ENCODE results near the gene APOO. TPM values are rescaled to one million over a fixed set of nuclear protein-coding genes. Genes with fewer than 3 reads are reported as not detected.

APOO gene
- total RNA-seq, 3 donors from 2014 or later (not counting 1 experiment from before 2014, with no cell fraction given), result 8.8 to 13.0 (median 10.0) TPM

DNA sequence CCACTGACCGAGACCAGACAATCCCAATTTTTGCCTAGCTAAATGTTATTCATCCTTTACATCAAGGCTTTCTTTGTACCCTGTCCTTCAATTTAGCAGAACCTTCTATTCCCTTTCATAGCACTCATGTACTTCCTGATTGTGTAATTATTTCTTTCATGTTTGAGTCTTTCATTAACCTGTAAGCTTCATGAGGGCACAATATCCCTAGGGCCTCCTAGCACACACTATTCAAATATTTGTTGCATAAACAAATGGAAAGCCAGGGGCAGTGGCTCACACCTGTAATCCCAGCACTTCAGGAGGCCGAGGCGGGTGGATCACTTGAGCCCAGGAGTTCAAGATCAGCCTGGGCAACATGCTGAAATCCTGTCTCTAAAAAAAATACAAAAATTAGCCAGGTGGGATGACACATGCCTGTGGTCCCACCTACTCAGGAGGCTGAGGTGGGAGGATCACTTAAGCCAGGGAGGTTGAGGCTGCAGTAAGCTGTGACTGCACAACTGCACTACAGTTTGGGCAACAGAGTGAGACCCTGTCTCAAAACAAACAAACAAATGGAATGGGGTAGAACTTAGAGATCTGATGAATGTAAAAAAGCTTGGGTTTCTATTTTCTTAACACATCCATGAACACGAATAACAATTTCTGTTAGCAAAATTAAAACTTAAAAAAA lies 65.8 kb downstream of the APOO start:
- no peak overlapping the region for H3K4me3 Mint-ChIP-seq
- no peak overlapping the region for H3K27ac Mint-ChIP-seq
- no peaks in the 10 kb centered on the region for H3K9me3 ChIP-seq (ENCODE audit: control insufficient read depth, insufficient read depth, low read length)
- H3K4me3 ChIP-seq (ENCODE audit: low read length), result no peak overlapping the region
- no peaks in the 10 kb centered on the region for H3K27me3 Mint-ChIP-seq (ENCODE audit: low read depth in 2 of 2)
- H3K9me3 Mint-ChIP-seq, result no peaks in the 10 kb centered on the region
- H3K36me3 Mint-ChIP-seq, result no peaks in the 10 kb centered on the region
- 89% methylated on average over 3 of the region's 4 CpGs for WGBS (ENCODE audit: insufficient coverage)
- TF ChIP-seq, protein P1, sequence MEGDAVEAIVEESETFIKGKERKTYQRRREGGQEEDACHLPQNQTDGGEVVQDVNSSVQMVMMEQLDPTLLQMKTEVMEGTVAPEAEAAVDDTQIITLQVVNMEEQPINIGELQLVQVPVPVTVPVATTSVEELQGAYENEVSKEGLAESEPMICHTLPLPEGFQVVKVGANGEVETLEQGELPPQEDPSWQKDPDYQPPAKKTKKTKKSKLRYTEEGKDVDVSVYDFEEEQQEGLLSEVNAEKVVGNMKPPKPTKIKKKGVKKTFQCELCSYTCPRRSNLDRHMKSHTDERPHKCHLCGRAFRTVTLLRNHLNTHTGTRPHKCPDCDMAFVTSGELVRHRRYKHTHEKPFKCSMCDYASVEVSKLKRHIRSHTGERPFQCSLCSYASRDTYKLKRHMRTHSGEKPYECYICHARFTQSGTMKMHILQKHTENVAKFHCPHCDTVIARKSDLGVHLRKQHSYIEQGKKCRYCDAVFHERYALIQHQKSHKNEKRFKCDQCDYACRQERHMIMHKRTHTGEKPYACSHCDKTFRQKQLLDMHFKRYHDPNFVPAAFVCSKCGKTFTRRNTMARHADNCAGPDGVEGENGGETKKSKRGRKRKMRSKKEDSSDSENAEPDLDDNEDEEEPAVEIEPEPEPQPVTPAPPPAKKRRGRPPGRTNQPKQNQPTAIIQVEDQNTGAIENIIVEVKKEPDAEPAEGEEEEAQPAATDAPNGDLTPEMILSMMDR (IDR thresholded peaks at IDR 0.05), result no peak
- H3K4me1 ChIP-seq (ENCODE audit: control insufficient read depth, insufficient read depth, low read length), result no peaks in the 10 kb centered on the region
- DNase-seq, result no peak
- no peaks in the 10 kb centered on the region for H3K27me3 ChIP-seq (ENCODE audit: control insufficient read depth, insufficient read depth, low read length)
- no peak overlapping the region for H3K27ac ChIP-seq (ENCODE audit: low read length)
- ATAC-seq, result no peak
- no peaks in the 10 kb centered on the region for H3K4me1 Mint-ChIP-seq
- intact Hi-C loops (cut with micrococcal nuclease), result no loop called here
- H3K36me3 ChIP-seq (ENCODE audit: control insufficient read depth, insufficient read depth, low read length), result no peaks in the 10 kb centered on the region

DNA sequence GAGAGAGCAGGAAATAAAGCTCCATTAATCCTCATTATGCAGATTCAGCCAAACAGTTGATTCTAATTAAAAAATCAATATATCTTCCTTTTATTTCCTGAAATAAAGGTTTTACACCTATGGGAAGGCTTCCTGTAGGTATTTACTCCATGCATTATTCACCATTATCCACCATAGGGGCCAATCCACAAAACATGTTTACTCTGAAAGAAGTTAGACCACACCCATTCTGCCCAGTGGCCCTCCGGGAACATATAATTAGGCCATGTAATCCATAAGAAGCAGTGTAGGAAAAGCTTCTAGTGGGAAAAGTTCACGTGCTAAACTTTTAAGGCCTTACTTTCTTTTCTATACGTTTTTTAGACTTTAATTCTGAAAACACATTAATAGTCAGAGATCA lies 67.1 kb downstream of the APOO start:
- H3K27ac ChIP-seq (ENCODE audit: low read length), result no peak overlapping the region
- Mint-ChIP-seq H3K36me3 (no peaks in the 10 kb centered on the region), H3K27me3 (ENCODE audit: low read depth in 2 of 2) (no peaks in the 10 kb centered on the region), H3K4me1 (no peaks in the 10 kb centered on the region), H3K9me3 (no peaks in the 10 kb centered on the region), H3K4me3 (no peak overlapping the region), H3K27ac (no peak overlapping the region)
- no peaks in the 10 kb centered on the region for H3K27me3 ChIP-seq (ENCODE audit: control insufficient read depth, insufficient read depth, low read length)
- H3K9me3 ChIP-seq (ENCODE audit: control insufficient read depth, insufficient read depth, low read length), result no peaks in the 10 kb centered on the region
- ATAC-seq (no peak), DNase-seq (no peak)
- no peak overlapping the region for H3K4me3 ChIP-seq (ENCODE audit: low read length)
- intact Hi-C loops (cut with micrococcal nuclease), result no loop called here
- H3K4me1 ChIP-seq (ENCODE audit: control insufficient read depth, insufficient read depth, low read length), result no peaks in the 10 kb centered on the region
- WGBS (ENCODE audit: insufficient coverage), result 100% methylated on average over 1 of the region's 3 CpGs
- H3K36me3 ChIP-seq (ENCODE audit: control insufficient read depth, insufficient read depth, low read length), result no peaks in the 10 kb centered on the region
- TF ChIP-seq, protein P1 (IDR thresholded peaks at IDR 0.05), result no peak

DNA sequence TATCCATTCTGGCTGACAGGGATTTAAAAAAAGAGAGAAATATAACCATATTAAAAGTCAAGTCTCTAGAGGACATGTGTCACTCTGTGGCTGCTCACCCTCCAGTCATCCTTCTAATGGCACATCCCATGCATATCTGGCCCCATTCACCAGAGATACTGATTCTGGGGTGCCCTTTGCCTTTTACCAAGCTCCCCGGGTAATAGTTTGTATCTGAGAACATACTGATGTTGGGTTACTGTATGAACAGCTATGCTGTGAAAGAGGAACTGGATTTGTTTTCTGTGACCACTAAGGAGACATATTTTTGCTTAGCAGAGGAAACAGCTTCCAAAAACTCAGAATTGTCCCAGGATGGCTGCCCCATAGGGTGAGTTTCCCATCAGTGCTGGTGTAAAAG lies 68.8 kb downstream of the APOO start:
- no peak overlapping the region for H3K4me3 ChIP-seq (ENCODE audit: low read length)
- no peaks in the 10 kb centered on the region for H3K4me1 ChIP-seq (ENCODE audit: control insufficient read depth, insufficient read depth, low read length)
- H3K36me3 Mint-ChIP-seq, result no peaks in the 10 kb centered on the region
- TF ChIP-seq, protein P1 (IDR thresholded peaks at IDR 0.05), result no peak
- no peak overlapping the region for H3K27ac Mint-ChIP-seq
- H3K9me3 ChIP-seq (ENCODE audit: control insufficient read depth, insufficient read depth, low read length), result no peaks in the 10 kb centered on the region
- no peaks in the 10 kb centered on the region for H3K27me3 ChIP-seq (ENCODE audit: control insufficient read depth, insufficient read depth, low read length)
- intact Hi-C loops (cut with micrococcal nuclease), result no loop called here
- H3K9me3 Mint-ChIP-seq, result no peaks in the 10 kb centered on the region
- ATAC-seq (no peak), DNase-seq (no peak)
- H3K27ac ChIP-seq (ENCODE audit: low read length), result no peak overlapping the region
- H3K36me3 ChIP-seq (ENCODE audit: control insufficient read depth, insufficient read depth, low read length), result no peaks in the 10 kb centered on the region
- H3K4me1 Mint-ChIP-seq, result no peaks in the 10 kb centered on the region
- H3K4me3 Mint-ChIP-seq, result no peak overlapping the region
- H3K27me3 Mint-ChIP-seq (ENCODE audit: low read depth in 2 of 2), result no peaks in the 10 kb centered on the region
- 60% methylated on average over 1 of the region's 1 CpG for WGBS (ENCODE audit: insufficient coverage)

DNA sequence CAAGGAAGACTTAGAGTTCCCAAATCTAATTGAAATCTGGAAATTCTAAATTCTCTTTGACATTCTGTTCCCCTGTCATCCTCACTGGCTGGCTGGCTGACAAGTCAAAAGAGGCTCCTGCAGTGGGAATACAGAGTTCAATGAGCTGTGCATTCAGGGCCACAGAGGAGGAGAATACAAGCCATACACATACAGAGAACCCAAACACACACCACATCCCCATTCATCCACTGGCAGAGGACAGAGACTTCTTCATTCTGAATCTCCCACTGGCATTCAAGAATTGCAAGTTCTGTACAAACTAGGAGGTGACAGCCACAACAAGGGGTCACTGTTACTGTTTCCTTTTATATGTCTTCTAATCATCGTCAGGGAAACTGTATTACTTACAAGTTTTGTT lies 75.0 kb downstream of the APOO start:
- TF ChIP-seq, protein P1 (IDR thresholded peaks at IDR 0.05), result no peak
- 88% methylated on average over 1 of the region's 1 CpG for WGBS (ENCODE audit: insufficient coverage)
- no peak overlapping the region for H3K4me3 Mint-ChIP-seq
- H3K27ac Mint-ChIP-seq, result no peak overlapping the region
- H3K4me3 ChIP-seq (ENCODE audit: low read length), result no peak overlapping the region
- H3K9me3 Mint-ChIP-seq, result no peaks in the 10 kb centered on the region
- ATAC-seq, result no peak
- intact Hi-C loops (cut with micrococcal nuclease), result no loop called here
- no peaks in the 10 kb centered on the region for H3K36me3 ChIP-seq (ENCODE audit: control insufficient read depth, insufficient read depth, low read length)
- H3K9me3 ChIP-seq (ENCODE audit: control insufficient read depth, insufficient read depth, low read length), result no peaks in the 10 kb centered on the region
- no peak for DNase-seq
- H3K36me3 Mint-ChIP-seq, result no peaks in the 10 kb centered on the region
- no peaks in the 10 kb centered on the region for H3K27me3 Mint-ChIP-seq (ENCODE audit: low read depth in 2 of 2)
- H3K4me1 Mint-ChIP-seq, result no peaks in the 10 kb centered on the region
- H3K27me3 ChIP-seq (ENCODE audit: control insufficient read depth, insufficient read depth, low read length), result no peaks in the 10 kb centered on the region
- no peak overlapping the region for H3K27ac ChIP-seq (ENCODE audit: low read length)
- no peaks in the 10 kb centered on the region for H3K4me1 ChIP-seq (ENCODE audit: control insufficient read depth, insufficient read depth, low read length)
